MM.1S (cell line): ENCODE data around the gene JTB.

ENCODE experiments used
- DNase-seq: peaks from one replicate; pipeline ENCODE4 v3.0.0-alpha.2; 2015
- H2AFZ ChIP-seq: fragments of 300-600 bp; sonication (generic); 2 replicates; pipeline ENCODE4 v1.6.0; 2016; ENCODE audit warnings: antibody characterized with exemption, low read length
- H3F3A ChIP-seq: fragments of 300-600 bp; sonication (generic); 2 replicates; pipeline ENCODE4 v1.6.1; 2016; ENCODE audit warnings: mild to moderate bottlenecking, antibody characterized with exemption, low read length, moderate library complexity, mixed read lengths; ENCODE audit not compliant: insufficient read depth
- H3K27ac ChIP-seq: fragments of 300-600 bp; sonication (generic); 2 replicates; pipeline ENCODE4 v1.5.1; 2016; ENCODE audit warnings: mild to moderate bottlenecking, low read length
- H3K27me3 ChIP-seq: fragments of 300-600 bp; sonication (generic); replicated peaks from 2 replicates; pipeline ENCODE4 v1.6.0; 2016; ENCODE audit warnings: low read length; ENCODE audit not compliant: insufficient read depth
- H3K36me3 ChIP-seq: fragments of 300-600 bp; sonication (generic); replicated peaks from 2 replicates; pipeline ENCODE4 v1.6.1; 2016; ENCODE audit warnings: mild to moderate bottlenecking, low read length, mixed read lengths; ENCODE audit not compliant: insufficient read depth
- H3K4me1 ChIP-seq: fragments of 300-600 bp; sonication (generic); 2 replicates; pipeline ENCODE4 v1.6.1; 2016; ENCODE audit warnings: low read length, mixed read lengths
- H3K4me2 ChIP-seq: fragments of 300-600 bp; sonication (generic); 2 replicates; pipeline ENCODE4 v1.6.0; 2016; ENCODE audit warnings: low read depth, low read length
- H3K4me3 ChIP-seq: fragments of 300-600 bp; sonication (generic); 2 replicates; pipeline ENCODE4 v1.5.1; 2016; ENCODE audit warnings: low read length, mixed read lengths
- H3K79me2 ChIP-seq: fragments of 300-600 bp; sonication (generic); 2 replicates; pipeline ENCODE4 v1.6.1; 2016; ENCODE audit warnings: mixed run types, low read length, mixed read lengths
- H3K9ac ChIP-seq: fragments of 300-600 bp; sonication (generic); 2 replicates; pipeline ENCODE4 v1.6.1; 2016; ENCODE audit warnings: low read length, mixed read lengths
- H3K9me2 ChIP-seq: fragments of 300-600 bp; sonication (generic); replicated peaks from 2 replicates; pipeline ENCODE4 v1.6.1; 2016; ENCODE audit warnings: mild to moderate bottlenecking, low read length, mixed read lengths; ENCODE audit not compliant: insufficient read depth
- H3K9me3 ChIP-seq: fragments of 300-600 bp; sonication (generic); replicated peaks from 2 replicates; pipeline ENCODE4 v1.6.1; 2016; ENCODE audit warnings: mild to moderate bottlenecking, low read length, mixed read lengths; ENCODE audit not compliant: insufficient read depth
- H4K20me1 ChIP-seq: fragments of 300-600 bp; sonication (generic); 2 replicates; pipeline ENCODE4 v1.6.1; 2016; ENCODE audit warnings: mild to moderate bottlenecking, low read length, moderate library complexity, mixed read lengths; ENCODE audit not compliant: insufficient read depth
- CTCF ChIP-seq: fragments of 300-600 bp; sonication (generic); IDR thresholded peaks from 2 replicates; pipeline ENCODE4 v1.5.1; 2016; ENCODE audit warnings: antibody characterized with exemption, low read length, mixed read lengths
- EZH2 ChIP-seq: fragments of 300-600 bp; sonication (generic); optimal IDR thresholded peaks from 2 replicates; pipeline ENCODE3; 2017; ENCODE audit warnings: low read depth, mild to moderate bottlenecking, antibody characterized with exemption, low read length, mixed read lengths
- EZH2phosphoT487 ChIP-seq: fragments of 300-600 bp; sonication (generic); IDR thresholded peaks from 2 replicates; pipeline ENCODE4 v1.6.1; 2018; ENCODE audit warnings: antibody characterized with exemption, low read length

The JTB gene

GRCh38 chr1:153933955-153934354 lies 43.5 kb downstream of the JTB start:
- Histone ChIP-seq H3K27me3 (no peaks in the 10 kb centered on the region), H2AFZ (no peak overlapping the region), H3K79me2 (no peaks in the 10 kb centered on the region), H3K27ac (no peak overlapping the region), H3K4me1 (no peaks in the 10 kb centered on the region), H3K36me3 (no peaks in the 10 kb centered on the region; the same call in none of the 2 replicates), H3F3A (no peaks in the 10 kb centered on the region), H4K20me1 (no peaks in the 10 kb centered on the region), H3K9me3 (no peaks in the 10 kb centered on the region), H3K9me2 (no peaks in the 10 kb centered on the region), H3K9ac (no peak overlapping the region), H3K4me2 (no peak overlapping the region), H3K4me3 (no peak overlapping the region)
- DNase-seq, result no peak
- no peak for TF ChIP-seq CTCF
- no peak for TF ChIP-seq EZH2
- TF ChIP-seq EZH2phosphoT487, result no peak

- Histone ChIP-seq H3K4me2 (no peak overlapping the region), H3K27ac (no peak overlapping the region), H3F3A (peaks cover 1% of the 10 kb centered on the region; the same call in 1 of the 2 replicates), H3K4me1 (no peaks in the 10 kb centered on the region), H3K9me3 (no peaks in the 10 kb centered on the region), H2AFZ (no peak overlapping the region), H3K79me2 (no peaks in the 10 kb centered on the region), H4K20me1 (no peaks in the 10 kb centered on the region), H3K9ac (no peak overlapping the region), H3K4me3 (no peak overlapping the region), H3K36me3 (no peaks in the 10 kb centered on the region; the same call in none of the 2 replicates), H3K27me3 (no peaks in the 10 kb centered on the region), H3K9me2 (no peaks in the 10 kb centered on the region)
- DNase-seq, result no peak
- TF ChIP-seq CTCF (no peak), EZH2phosphoT487 (no peak), EZH2 (no peak)
These were observed 44.0 kb downstream of the JTB start for GRCh38 chr1:153933430-153933829.

- Histone ChIP-seq H3K9me3 (no peaks in the 10 kb centered on the region), H4K20me1 (no peaks in the 10 kb centered on the region), H2AFZ (no peak overlapping the region), H3K4me3 (no peak overlapping the region), H3K9me2 (no peaks in the 10 kb centered on the region), H3K27me3 (no peaks in the 10 kb centered on the region), H3K36me3 (no peaks in the 10 kb centered on the region; the same call in none of the 2 replicates), H3K79me2 (no peaks in the 10 kb centered on the region), H3K27ac (no peak overlapping the region), H3F3A (peaks cover 5% of the 10 kb centered on the region; the same call in 1 of the 2 replicates), H3K9ac (no peak overlapping the region), H3K4me2 (no peak overlapping the region), H3K4me1 (no peaks in the 10 kb centered on the region)
- no peak for TF ChIP-seq EZH2phosphoT487
- TF ChIP-seq EZH2, result no peak
- no peak for TF ChIP-seq CTCF
- no peak for DNase-seq
These were observed 45.0 kb downstream of the JTB start for GRCh38 chr1:153932156-153933131.
